Measurements from ENCODE around the gene RCOR1.
"Not testable (repeated sequence)": the region's sequence is repeated elsewhere in the genome, so short reads cannot be mapped to it uniquely, and the experiment has no call there.

The RCOR1 gene

GRCh38 chr14:102752239-102752847, 159.9 kb downstream of the RCOR1 start:
- no peak for DNase-seq

- no peak for DNase-seq
These were observed 162.2 kb downstream of the RCOR1 start for GRCh38 chr14:102754370-102755262.

GRCh38 chr14:102757646-102758045, 165.2 kb downstream of the RCOR1 start:
- DNase-seq = no peak

GRCh38 chr14:102758087-102758486, 165.6 kb downstream of the RCOR1 start:
- no peak for DNase-seq

DNA sequence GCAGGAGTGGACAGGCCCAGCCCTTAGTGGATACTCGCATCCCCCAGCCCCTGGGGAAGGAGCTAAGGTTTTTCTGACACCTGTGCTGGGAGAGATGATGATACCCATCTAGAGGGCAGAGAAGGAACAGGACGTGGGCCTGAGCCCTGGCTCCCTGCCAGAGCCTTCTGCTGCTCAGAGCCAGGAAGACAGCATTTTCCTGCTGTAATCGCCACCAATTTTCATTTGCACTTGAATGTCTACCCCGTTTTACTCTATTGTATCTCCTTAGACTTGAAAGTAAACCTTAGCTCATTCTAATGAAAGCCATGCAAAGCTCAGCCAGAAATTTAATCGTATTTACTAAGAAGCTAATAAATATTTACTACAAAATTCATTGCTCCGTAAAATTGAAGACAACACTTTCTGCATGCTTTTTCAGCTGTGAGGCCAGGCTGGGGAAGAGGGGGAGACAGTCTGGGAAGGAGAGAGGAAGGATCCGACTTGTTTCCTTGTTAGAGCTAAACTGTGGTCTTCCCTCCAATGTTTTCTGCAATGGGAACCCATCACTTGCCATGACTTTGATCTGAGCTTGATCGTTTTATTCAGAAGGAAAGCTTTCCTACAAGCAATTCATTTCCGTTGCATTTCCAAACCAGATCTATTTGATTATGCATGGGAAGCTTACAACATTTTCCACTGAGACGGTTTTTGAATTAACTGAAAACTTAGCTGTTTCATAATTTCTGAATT, 167.2 kb downstream of the RCOR1 start:
- no peak for DNase-seq

GRCh38 chr14:102760496-102761193, 168.2 kb downstream of the RCOR1 start:
- DNase-seq = no peak

DNA sequence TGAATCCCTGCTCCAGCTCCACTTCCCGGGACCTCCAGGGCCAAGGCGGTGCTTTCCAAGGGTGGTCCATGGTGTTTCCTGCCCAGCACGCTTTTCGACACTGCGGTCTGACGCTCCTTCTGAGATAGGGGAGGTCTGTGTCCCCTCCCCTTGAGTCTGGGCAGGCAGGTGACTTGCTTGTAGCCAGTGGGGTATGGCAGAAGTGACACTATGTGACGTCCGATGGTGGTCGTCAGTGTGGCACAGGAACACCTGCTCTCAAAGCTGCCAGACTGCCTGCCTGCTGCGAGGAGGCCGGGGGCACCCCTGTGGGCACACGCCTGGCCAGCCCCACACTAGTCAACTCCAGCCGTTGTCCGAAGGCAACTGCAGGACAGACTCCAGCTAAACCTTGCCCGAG, 168.8 kb downstream of the RCOR1 start:
- no peak for DNase-seq

GRCh38 chr14:102764220-102764671, 171.8 kb downstream of the RCOR1 start:
- DNase-seq = no peak

DNA sequence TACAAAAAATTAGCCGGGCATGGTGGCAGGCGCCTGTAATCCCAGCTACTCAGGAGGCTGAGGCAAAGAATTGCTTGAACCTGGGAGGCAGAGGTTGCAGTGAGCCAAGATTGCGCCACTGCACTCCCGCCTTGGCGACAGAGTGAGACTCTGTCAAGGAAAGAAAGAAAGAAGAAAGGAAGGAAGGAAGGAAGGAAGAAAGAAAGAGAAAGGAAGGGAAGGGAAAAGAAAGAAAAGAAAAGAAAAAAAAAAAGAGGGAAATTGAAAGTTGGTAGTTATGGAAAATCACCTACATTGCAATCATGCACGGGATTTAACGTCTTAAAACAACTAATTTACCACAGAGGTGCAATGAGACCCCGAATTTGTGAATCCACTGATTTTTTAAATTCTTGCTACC, 173.3 kb downstream of the RCOR1 start:
- DNase-seq = not testable (repeated sequence)

DNA sequence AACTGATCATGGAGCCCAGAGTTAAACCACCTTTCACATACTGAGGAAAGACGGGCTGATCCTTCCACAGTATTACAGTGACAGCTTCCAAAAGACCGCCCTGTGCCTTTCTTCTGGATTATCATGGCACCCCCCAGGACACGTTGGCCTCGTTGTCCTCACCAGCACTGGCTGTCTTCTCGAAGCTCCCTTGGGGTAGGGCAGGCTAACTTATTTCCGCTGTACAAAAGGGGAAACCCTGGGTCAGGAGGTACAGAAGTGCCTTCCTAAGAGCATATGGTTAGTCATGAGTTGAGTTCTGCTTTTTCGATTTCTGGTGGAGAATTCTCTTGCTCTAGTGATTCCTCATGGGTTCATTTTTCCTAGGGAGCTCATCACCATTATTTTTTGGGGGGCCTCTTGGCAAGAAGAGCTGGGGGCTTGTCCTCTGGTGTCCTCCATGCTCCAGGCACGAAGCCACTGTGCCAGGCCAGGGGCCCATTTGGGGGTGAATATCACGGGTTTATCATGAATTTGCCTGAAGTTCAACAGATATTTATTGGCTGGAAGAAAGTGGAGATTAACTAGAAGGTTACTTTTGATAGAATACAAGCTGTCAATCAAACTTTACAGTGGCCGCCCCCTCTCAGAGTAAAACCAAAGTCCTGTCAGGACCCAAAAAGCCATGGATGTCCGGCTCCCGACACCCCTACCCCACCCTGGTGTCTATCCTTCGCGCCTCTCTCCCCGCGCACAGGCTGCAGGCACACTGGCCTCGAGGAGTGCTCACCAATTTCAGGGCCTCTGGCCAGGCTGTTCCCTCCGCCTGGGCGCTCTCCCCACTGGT, 176.0 kb downstream of the RCOR1 start:
- DNase-seq = no peak

DNA sequence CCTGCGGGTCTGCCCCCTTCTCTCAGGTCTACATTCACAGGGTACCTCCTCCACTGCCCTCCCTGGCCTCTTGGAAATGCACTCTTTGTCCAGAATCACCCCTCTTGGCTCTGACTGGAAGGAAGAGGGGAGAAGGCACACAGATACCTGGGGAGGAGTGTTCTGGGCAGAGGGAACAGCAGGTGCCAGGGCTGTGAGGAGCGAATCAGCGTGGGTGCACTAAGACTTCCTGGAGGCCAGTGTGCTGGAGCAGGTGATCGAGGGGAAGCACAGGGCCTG, 176.5 kb downstream of the RCOR1 start:
- no peak for DNase-seq

DNA sequence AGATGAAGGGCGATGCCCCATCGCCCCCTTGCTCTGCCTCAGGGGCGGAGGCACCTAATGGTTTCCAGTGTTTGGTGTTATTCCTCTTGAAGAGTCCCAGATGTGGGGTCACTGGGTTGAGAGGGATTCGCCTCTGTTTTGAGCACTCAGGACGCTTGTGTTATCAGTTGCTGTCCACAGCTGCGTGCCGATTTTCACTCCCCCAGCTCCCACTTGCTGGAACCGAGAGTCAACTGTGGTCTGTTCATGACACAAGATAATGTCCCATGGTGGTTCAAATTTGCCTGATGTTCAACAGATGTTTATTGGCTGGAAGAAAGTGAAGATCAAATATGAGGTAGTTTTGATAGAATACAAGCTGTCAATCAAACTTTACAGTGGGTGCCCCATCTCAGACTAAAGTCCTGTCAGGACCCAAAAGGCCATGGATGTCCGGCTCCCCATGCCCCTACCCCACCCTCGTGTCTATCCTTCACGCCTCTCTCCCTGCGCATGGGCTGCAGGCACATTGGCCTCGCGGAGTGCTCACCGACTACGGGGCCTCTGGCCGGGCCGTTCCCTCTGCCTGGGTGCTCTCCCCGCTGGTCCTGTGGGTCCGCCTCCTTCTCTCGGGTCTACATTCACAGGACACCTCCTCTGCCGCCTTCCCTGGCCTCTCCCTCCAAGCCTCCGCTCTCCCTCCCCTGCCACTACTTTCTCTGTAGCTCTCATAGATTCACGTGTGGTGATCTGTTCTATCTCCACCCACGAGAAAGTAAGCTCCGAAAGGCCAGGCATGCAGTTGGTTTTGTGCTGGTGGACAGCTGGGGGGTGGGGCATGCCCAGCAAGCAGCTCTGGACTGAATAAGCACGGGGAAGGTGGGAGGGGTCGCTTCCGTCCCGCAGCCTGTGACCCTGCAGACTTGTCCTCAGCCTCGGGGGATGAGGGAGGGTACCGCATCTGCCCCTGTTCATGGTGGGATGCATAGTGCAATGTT, 178.0 kb downstream of the RCOR1 start:
- no peak for DNase-seq

- DNase-seq = no peak
These were observed 178.7 kb downstream of the RCOR1 start for GRCh38 chr14:102771144-102771543.

DNA sequence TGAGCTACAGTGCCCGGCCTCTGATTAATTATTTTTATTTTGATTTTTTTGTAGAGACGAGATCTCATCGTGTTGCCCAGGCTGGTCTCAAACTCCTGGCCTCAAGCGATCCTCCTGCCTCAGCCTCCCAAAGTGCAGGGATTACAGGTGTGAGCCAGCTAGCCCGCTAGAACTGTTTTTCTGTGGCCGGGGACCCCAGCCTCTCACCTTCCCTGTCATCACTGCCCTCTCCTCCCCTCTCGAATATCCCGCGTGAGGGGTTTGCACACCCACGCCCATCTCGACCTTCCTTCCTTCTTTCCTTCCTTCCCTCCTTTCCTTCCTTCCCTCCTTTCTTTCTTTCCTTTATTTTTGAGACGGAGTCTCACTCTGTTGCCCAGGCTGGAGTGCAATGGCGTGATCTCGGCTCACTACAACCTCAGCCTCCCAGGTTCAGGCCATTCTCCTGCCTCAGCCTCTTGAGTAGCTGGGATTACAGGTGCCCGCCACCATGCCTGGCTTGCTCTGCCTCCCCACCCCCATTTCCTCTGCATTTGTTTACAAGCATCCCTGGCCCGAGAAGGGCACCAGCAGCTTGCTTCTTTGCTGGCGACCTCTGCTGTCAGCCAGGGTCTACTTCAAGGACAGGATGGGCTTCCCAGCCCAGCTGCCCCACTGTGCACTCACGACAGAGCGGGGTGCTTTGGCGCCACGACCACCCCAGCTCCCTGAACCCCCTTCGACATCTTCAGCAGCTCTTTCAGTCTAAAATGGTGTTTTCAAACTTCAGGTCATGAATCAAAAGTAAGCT, 180.5 kb downstream of the RCOR1 start:
- no peak for DNase-seq

DNA sequence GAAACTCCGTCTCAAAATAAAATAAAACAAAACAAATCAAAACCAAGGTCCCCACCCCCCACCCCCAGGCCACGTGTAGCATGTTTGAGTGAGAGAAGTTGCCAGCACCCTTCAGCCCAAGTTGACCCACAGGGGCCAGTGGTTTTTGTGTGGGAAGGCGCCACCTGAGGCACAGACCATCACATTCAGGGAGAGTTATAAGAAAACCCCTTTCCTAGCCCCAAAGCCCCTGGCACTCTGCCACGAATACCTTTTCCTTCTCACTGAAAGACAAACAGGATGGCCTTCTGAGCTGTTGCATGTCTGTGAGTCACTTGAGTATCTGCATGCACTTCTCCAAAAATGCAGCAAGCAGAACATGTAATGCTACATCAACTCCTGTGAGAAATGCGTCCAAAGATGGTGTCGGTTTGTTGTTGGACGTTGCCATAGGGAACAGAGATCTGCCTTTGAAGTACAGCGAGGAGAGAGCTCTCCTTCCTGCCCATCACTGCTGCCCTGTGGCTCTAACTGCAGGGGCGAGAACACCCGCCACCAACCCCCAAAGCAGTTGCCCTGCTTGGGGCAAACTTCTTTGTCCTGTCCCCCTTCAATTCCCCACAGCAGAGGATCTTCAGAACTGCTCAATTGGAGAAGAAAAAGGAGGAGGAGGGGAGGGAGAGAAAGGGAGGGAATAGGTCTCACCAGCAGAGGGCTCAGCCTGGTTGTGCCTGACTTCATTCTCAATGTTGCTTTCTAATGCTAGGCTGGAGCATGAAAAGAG, 182.1 kb downstream of the RCOR1 start:
- DNase-seq = peak; percentile 30 to 69 (median 53)

DNA sequence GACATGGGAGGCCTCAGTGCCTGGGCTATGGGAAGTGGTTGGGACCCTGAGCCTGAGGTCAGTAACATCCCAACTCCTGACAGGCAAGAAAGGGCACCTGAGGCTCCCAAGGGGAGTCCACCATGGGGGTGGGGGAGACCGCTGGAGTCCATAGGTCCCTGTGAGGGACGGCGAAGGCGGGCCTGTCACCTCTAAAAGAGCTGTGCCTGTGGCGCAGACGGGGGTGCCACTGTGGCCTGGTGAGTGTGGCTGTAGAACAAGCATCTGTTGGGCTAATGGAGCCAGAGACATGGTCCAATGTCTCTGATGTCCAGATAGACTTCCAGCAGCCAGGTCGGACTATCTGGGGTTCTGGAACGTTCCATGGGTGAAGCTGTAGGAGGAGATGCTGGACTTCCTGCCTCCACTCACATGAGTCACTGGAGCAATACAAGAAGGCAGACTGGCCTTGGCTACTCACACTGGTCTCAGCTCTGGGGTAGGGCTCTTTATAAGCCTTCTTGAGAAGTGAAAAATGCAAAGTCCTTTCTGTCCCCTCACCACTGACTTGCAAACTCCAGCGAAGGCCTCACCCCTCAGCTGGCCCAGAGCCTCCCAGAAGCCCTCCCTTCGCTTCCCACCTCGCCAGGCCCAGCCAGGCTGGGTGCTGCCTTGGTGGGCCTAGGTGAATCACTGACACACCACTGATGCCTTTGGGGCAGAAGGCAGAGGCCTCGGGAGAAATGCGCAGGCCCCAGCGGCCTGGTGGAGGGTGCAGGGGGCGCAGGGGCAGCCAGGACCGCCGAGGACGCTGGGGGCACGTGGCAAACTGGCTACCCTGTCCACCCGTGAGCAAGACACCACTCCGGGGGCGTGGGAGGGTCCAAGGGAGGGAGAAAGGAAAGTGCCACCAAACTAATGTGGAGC, 183.7 kb downstream of the RCOR1 start:
- DNase-seq = no peak

DNA sequence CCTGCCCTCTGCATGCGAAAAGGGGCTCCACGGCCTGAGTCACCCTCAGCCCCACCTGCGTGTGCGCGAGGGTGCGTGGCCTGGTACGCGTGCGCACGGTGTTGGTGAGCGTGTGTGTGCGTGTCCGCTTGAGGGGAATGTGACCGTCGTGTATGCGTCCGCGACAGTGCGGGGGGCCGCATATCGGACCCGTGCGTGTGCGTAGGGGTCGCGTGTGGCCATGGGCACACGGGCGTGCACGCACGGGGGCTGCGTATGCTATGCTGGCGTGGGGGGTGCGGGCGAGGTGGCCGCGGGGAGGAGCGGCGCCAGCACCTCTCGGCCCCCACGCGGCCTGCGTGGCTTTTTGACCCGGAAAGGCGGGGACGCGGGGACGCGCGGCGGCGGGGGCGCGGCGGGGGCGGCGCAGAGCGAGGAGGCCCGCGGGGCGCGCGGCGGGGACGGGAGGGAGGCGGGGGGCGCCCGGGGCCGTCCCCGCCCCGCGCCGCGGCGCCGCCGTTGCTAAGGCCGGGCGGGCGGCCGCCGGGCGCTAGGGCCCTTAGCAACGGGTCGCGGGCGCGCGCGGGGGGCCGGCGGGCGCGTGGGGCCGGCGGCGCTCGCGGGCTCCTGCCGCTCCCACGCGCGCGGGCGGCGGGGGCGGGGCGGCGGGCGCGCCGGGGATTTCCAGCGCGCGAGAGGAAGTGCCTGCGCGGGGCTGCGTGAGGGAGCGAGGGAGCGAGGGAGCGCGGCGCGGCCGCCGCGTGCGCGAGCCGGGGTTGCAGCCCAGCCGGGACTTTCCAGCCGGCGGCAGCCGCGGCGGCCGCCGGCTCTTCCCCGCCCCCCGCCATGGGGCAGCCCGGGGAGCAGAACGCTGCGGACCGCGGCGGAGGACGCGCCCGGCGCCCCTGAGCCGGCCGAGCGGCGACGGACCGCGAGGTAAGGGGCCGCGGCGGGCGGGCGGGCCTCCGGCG, 184.6 kb downstream of the RCOR1 start, which contains the start of gene TRAF3:
Gene TRAF3, plus strand, starts transcription at position 689 of the 950 bp plus-strand sequence. CDS start 92,753 bp downstream, outside the sequence.
- DNase-seq = peak; percentile 82 to 93 (median 86)
